ENCODE measurements around the gene HMGCL. TPM values are rescaled to one million over a fixed set of nuclear protein-coding genes. Genes with fewer than 3 reads are reported as not detected.
A peak's percentile ranks its signal among the peaks of the same experiment; 100 is the strongest.
"Not testable (repeated sequence)": the region's sequence is repeated elsewhere in the genome, so short reads cannot be mapped to it uniquely, and the experiment has no call there.

The HMGCL gene
- polyA plus RNA-seq, 3 donors, result 17.8 to 26.7 (median 22.1) TPM

- TF ChIP-seq, protein P1, sequence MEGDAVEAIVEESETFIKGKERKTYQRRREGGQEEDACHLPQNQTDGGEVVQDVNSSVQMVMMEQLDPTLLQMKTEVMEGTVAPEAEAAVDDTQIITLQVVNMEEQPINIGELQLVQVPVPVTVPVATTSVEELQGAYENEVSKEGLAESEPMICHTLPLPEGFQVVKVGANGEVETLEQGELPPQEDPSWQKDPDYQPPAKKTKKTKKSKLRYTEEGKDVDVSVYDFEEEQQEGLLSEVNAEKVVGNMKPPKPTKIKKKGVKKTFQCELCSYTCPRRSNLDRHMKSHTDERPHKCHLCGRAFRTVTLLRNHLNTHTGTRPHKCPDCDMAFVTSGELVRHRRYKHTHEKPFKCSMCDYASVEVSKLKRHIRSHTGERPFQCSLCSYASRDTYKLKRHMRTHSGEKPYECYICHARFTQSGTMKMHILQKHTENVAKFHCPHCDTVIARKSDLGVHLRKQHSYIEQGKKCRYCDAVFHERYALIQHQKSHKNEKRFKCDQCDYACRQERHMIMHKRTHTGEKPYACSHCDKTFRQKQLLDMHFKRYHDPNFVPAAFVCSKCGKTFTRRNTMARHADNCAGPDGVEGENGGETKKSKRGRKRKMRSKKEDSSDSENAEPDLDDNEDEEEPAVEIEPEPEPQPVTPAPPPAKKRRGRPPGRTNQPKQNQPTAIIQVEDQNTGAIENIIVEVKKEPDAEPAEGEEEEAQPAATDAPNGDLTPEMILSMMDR (IDR thresholded peaks at IDR 0.05), result no peak
- no peak overlapping the region for H3K27ac ChIP-seq (ENCODE audit: low read depth in 1 of 2, low read length in 2 of 2)
- H3K4me3 Mint-ChIP-seq, result no peak overlapping the region
These were observed 28.6 kb downstream of the HMGCL start for GRCh38 chr1:23796466-23797271.

GRCh38 chr1:23795676-23796465, 29.4 kb downstream of the HMGCL start:
- H3K4me1 ChIP-seq (ENCODE audit: control insufficient read depth in 1 of 2, insufficient read depth in 2 of 2, low read length in 2 of 2), result peaks cover 28 to 42% of the 10 kb centered on the region in 2 donors
- no peak overlapping the region for H3K4me3 Mint-ChIP-seq
- no peak overlapping the region for H3K9ac ChIP-seq (ENCODE audit: insufficient read depth, low read length, poor library complexity, severe bottlenecking)

More at GRCh38 chr1:23796466-23797271, 28.6 kb downstream of the HMGCL start:
- DNase-seq, result no peak
- no peak overlapping the region for H3K9ac ChIP-seq (ENCODE audit: insufficient read depth, low read length, poor library complexity, severe bottlenecking)
- H3K4me2 ChIP-seq (replicated peaks; ENCODE audit: extremely low read depth, low read length, poor library complexity, severe bottlenecking), result no peak overlapping the region
- no peak overlapping the region for H3K4me3 ChIP-seq (replicated peaks in 1 of 3; ENCODE audit: low read depth in 2 of 3, low read length in 3 of 3)
- peaks cover 26 to 54% of the 10 kb centered on the region in 2 donors for H3K36me3 Mint-ChIP-seq
- peaks cover 33 to 54% of the 10 kb centered on the region in 2 donors for H3K36me3 ChIP-seq (replicated peaks in 1 of 2; ENCODE audit: control insufficient read depth in 1 of 2, insufficient read depth in 2 of 2, low read length in 2 of 2)
- H3K4me1 Mint-ChIP-seq, result peaks cover 31% of the 10 kb centered on the region
- H3K27me3 Mint-ChIP-seq (ENCODE audit: low read depth in 3 of 3), result peaks cover 0 to 3% (median 0%) of the 10 kb centered on the region in 3 donors
- H3K4me1 ChIP-seq (ENCODE audit: control insufficient read depth in 1 of 2, insufficient read depth in 2 of 2, low read length in 2 of 2), result peaks cover 30 to 45% of the 10 kb centered on the region in 2 donors
- H3K9me3 ChIP-seq (replicated peaks in 1 of 2; ENCODE audit: control insufficient read depth in 1 of 2, insufficient read depth in 1 of 2, low read length in 2 of 2), result no peaks in the 10 kb centered on the region
- intact Hi-C loops (cut with micrococcal nuclease), result no loop called here
- no peak overlapping the region for H2AFZ ChIP-seq (ENCODE audit: insufficient read depth, low read depth, low read length, poor library complexity, severe bottlenecking)
- H3K79me2 ChIP-seq (ENCODE audit: insufficient read depth, low read length), result peaks cover 23% of the 10 kb centered on the region
- peak overlapping the region in 5 of 7 donors; percentile 15 to 84 (median 56) for H3K27ac Mint-ChIP-seq
- 90% methylated on average over 6 of the region's 17 CpGs for WGBS (ENCODE audit: insufficient coverage)
- H3K27me3 ChIP-seq (ENCODE audit: control insufficient read depth in 2 of 2, insufficient read depth in 2 of 2, low read length in 2 of 2), result no peaks in the 10 kb centered on the region
- H4K20me1 ChIP-seq (ENCODE audit: insufficient read depth, low read length), result peaks cover 17% of the 10 kb centered on the region
- H3K9me3 Mint-ChIP-seq, result peaks cover 0 to 2% (median 0%) of the 10 kb centered on the region in 7 donors

DNA sequence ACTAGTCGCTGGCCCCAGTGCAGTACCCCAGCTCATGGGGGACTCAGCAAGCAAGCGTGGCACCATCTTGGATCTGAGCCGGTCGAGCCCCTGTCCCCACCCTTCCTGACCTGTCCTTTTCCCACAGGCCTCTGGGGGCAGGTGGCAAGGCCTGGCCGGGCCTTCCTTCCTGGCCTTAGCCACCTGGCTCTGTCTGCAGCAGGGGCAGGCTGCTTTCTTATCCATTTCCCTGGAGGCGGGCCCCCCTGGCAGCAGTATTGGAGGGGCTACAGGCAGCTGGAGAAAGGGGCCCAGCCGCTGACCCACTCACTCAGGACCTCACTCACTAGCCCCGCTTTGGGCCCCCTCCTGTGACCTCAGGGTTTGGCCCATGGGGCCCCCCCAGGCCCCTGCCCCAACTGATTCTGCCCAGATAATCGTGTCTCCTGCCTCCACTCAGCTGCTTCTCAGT, 30.5 kb downstream of the HMGCL start:
- H3K9me3 ChIP-seq (replicated peaks in 1 of 2; ENCODE audit: control insufficient read depth in 1 of 2, insufficient read depth in 1 of 2, low read length in 2 of 2); DNase-seq; intact Hi-C loops (cut with micrococcal nuclease); H3K27me3 ChIP-seq (ENCODE audit: control insufficient read depth in 2 of 2, insufficient read depth in 2 of 2, low read length in 2 of 2); H3K4me2 ChIP-seq (replicated peaks; ENCODE audit: extremely low read depth, low read length, poor library complexity, severe bottlenecking); H3K4me3 ChIP-seq (replicated peaks in 1 of 3; ENCODE audit: low read depth in 2 of 3, low read length in 3 of 3); H2AFZ ChIP-seq (ENCODE audit: insufficient read depth, low read depth, low read length, poor library complexity, severe bottlenecking); H3K9me3 Mint-ChIP-seq; H3K4me3 Mint-ChIP-seq; H3K9ac ChIP-seq (ENCODE audit: insufficient read depth, low read length, poor library complexity, severe bottlenecking); H3K27me3 Mint-ChIP-seq (ENCODE audit: low read depth in 3 of 3); H3K27ac ChIP-seq (ENCODE audit: low read depth in 1 of 2, low read length in 2 of 2): not testable (repeated sequence)
- H3K27ac Mint-ChIP-seq, result peak overlapping the region in 1 of 7 donors; percentile 52
- WGBS (ENCODE audit: insufficient coverage), result 69% methylated on average over 4 of the region's 9 CpGs
- H3K4me1 Mint-ChIP-seq, result peaks cover 35% of the 10 kb centered on the region
- H4K20me1 ChIP-seq (ENCODE audit: insufficient read depth, low read length), result peaks cover 19% of the 10 kb centered on the region
- peaks cover 34% of the 10 kb centered on the region for H3K79me2 ChIP-seq (ENCODE audit: insufficient read depth, low read length)
- H3K36me3 ChIP-seq (replicated peaks in 1 of 2; ENCODE audit: control insufficient read depth in 1 of 2, insufficient read depth in 2 of 2, low read length in 2 of 2), result peaks cover 33 to 54% of the 10 kb centered on the region in 2 donors
- peaks cover 26 to 54% of the 10 kb centered on the region in 2 donors for H3K36me3 Mint-ChIP-seq
- peaks cover 34 to 45% of the 10 kb centered on the region in 2 donors for H3K4me1 ChIP-seq (ENCODE audit: control insufficient read depth in 1 of 2, insufficient read depth in 2 of 2, low read length in 2 of 2)

More at GRCh38 chr1:23795676-23796465, 29.4 kb downstream of the HMGCL start:
- peaks cover 0 to 3% (median 0%) of the 10 kb centered on the region in 3 donors for H3K27me3 Mint-ChIP-seq (ENCODE audit: low read depth in 3 of 3)
- Histone ChIP-seq H3K79me2 (ENCODE audit: insufficient read depth, low read length) (peaks cover 31% of the 10 kb centered on the region), H3K36me3 (replicated peaks in 1 of 2; ENCODE audit: control insufficient read depth in 1 of 2, insufficient read depth in 2 of 2, low read length in 2 of 2) (peaks cover 33 to 54% of the 10 kb centered on the region in 2 donors), H4K20me1 (ENCODE audit: insufficient read depth, low read length) (peaks cover 19% of the 10 kb centered on the region), H3K27ac (ENCODE audit: low read depth in 1 of 2, low read length in 2 of 2) (no peak overlapping the region), H3K9me3 (replicated peaks in 1 of 2; ENCODE audit: control insufficient read depth in 1 of 2, insufficient read depth in 1 of 2, low read length in 2 of 2) (no peaks in the 10 kb centered on the region), H2AFZ (ENCODE audit: insufficient read depth, low read depth, low read length, poor library complexity, severe bottlenecking) (no peak overlapping the region), H3K27me3 (ENCODE audit: control insufficient read depth in 2 of 2, insufficient read depth in 2 of 2, low read length in 2 of 2) (no peaks in the 10 kb centered on the region), H3K4me3 (replicated peaks in 1 of 3; ENCODE audit: low read depth in 2 of 3, low read length in 3 of 3) (no peak overlapping the region), H3K4me2 (replicated peaks; ENCODE audit: extremely low read depth, low read length, poor library complexity, severe bottlenecking) (no peak overlapping the region)
- 96% methylated on average over 15 of the region's 16 CpGs for WGBS (ENCODE audit: insufficient coverage)
- intact Hi-C loops (cut with micrococcal nuclease), result no loop called here
- DNase-seq, result no peak
- TF ChIP-seq, protein P1 (IDR thresholded peaks at IDR 0.05), result no peak
- no peak overlapping the region for H3K27ac Mint-ChIP-seq
- H3K4me1 Mint-ChIP-seq, result peaks cover 29% of the 10 kb centered on the region
- H3K36me3 Mint-ChIP-seq, result peaks cover 26 to 54% of the 10 kb centered on the region in 2 donors
- peaks cover 0 to 3% (median 0%) of the 10 kb centered on the region in 7 donors for H3K9me3 Mint-ChIP-seq
